Activated CD4-positive, alpha-beta T cell treated with anti-CD3 and anti-CD28 coated beads, Interleukin-2, amount 50 U/mL, for 24 hours (primary cell): ENCODE measurements around the gene PYGM.

Experiments used
- DNase-seq, 2 donors: peaks; one replicate each; pipeline ENCODE4 v3.0.0-alpha.2; 2020; ENCODE audit warnings: low read depth in 1 of 2, low spot score in 1 of 2

The PYGM gene

DNA sequence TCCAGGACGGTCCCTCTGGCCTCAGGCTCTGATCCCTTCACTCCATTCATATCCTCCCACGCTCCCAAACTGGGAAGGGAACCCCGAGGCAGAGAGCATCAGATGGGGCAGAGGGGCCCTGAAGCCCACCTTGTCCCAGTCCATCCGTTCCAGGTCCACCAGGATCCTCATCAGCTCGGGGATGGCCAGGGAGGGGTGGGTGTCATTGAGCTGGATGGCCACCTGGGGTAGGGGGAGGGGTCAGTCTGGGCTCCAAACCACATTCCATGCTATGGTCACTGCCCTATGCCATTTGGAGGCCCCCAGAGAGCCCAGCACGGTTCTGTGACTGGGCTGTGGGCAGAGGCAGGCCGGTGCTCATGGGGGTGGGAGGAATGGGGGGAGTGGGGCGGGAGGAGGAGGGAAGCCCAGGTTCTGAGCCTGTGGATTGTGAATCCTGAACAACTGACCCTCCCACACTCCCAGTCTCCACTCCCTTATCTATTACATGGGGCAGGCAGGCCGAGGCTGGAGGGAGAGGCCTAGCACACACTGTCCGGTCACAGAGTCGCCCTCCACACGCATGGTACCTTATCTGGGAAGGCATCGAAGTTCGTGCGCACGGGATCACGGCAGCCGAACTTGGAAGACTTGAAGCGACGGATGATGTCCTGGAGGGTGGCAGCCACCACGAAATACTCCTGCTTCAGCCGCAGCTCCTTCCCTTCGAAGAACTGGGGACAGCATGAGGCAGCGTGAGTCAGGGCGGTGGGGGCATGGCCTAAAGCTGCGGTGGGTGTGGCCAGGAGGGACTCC, 5.5 kb downstream of the PYGM start:
- DNase-seq = no peak

DNA sequence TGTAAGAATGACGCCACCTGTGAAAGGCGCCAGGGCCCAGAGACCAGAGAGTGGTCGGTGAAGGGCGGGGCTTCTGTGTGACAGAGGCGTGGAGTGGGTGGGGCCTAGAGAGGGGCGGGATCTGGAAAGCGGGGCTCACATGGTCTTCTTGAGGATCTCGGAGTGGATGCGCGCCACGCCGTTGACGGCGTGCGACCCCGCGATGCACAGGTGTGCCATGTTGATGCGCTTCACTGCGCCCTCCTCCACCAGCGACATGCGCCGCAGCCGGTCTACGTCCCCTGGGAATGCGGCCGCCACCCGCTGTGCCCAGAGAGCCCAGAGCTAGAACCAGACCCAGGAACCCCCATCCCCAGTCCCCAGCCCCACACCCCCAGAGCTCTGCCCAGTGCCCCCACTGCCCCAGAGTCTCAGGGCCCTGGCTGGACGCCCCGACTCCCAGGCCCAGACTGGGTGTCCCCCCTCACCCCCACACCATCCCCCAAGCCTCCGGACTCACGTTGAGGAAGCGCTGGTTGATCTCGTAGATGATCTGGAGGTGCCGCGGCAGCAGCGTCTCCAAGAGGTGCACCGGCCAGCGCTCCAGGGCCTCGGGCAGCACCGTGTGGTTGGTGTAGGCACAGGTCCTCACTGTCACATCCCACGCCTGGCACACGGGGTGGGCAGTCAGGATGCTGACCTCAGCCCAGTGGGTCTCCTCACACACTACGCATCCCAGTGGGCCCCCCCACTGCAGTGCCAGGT, 6.2 kb downstream of the PYGM start:
- DNase-seq = no peak

DNA sequence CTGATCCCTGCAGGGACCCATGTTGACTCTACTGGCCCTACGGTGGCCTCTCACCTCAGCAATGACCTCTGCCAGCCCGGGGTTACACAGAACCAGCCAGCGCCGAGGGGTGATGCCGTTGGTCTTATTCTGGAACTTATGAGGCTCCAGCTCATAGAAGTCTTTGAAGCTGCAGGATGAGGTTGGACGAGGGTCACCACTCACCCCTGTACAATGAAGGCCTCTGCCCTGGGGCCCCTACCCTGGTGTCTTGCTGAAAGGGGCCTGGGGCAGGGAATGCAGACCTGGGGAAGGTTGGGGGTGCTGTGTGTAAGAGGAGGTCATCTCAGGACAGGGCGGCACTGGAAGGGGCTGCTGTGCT, 6.8 kb downstream of the PYGM start:
- no peak for DNase-seq

DNA sequence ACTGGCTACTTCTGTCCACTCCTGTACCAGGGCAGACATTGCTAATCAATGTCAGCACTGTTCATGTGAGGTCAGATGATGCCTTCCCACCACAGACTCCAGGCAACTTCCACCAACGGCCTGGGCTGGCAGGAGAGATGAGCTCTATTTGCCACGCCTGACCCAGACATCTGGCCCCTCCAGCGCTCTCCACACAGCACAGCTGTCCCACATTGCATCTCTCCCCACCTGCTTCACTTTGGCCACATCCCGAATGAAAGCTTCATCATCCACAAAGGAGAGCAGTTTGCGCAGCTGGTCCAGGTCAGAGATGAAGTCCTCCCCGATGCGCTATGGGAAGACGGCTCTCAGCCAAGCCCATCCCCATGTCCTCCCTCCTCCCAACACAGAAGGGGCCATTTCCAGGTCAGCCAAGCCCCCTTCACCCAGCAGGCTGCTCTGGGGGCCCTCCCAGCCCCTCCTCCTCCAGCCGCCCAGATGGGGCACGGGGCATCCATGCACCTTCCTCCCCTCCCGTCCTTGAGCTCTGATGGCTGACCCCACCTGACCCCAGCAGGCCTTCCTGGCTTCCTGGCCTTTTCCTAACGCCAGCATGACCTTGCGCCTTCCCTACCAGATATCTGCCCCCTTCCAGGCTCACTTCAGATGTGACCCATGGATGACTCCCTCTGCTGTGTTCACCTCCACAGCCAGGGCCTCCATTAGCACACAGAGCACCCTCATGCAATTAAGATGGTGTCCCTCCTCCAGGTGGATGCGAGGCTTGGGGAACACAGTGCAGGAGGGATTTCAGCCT, 7.4 kb downstream of the PYGM start:
- no peak for DNase-seq

DNA sequence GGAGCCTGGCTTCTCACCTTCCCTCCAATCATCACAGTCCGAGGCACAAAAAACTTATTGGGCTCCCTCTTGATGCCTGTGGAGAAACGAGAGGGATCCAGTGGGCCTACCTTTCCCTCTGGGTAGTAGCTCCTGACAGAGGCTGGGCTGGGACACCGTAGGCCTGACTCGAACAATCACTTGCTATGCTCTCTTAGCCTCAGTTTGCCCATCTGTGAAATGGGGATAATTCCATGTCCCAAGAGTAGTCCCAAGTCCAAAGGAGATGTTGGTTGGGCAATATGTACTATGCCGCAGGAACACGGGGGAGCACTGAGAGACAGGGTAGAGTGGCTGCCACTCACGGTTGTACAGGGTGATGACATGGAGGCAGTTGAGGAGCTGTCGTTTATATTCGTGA, 8.2 kb downstream of the PYGM start:
- no peak for DNase-seq

DNA sequence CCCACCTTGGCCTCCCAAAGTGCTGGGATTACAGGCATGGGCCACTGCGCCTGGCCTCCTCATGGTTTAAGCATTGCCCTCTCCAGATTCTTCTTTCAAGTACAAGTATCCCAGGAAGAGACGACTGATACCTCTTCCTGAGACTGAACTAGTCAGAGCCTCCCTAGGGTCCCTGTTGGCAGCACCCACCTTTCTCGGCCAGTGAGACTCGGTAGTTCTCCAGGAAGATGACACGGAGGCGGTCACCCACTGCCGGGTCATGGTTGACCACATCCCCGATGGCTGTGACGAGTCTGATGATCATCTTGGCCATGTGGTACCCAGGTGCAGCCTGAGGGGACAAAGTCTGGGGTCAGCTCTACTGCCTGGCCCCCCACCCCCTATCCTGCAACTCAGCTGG, 8.6 kb downstream of the PYGM start:
- DNase-seq = no peak

DNA sequence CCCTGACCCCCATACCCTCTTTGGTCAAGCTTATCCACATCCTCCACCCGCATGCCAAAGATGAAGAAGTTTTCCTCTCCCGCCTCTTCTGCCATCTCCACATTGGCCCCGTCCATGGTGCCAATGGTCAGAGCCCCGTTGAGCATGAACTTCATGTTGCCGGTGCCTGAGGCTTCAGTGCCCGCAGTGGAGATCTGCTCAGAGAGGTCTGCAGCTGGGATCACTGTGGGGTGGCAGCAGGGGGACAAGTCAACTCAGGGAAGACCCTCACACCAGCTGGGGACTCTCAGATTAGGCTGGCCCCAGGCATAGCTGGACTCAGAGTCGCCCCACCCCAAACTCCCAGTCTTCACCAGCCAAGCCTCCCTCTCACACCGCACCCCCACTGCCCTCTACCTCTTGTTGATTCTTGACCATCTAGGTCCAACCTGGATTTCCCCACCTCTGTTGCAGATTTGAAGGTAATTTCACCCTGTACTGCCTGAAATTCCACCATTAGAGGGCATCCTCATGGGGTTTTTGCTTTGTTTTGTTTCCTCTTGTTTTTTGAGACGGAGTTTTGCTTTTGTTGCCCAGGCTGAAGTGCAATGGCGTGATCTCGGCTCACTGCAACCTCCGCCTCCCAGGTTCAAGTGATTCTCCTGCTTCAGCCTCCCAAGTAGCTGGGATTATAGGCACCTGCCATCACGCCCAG, 9.3 kb downstream of the PYGM start:
- DNase-seq = no peak

DNA sequence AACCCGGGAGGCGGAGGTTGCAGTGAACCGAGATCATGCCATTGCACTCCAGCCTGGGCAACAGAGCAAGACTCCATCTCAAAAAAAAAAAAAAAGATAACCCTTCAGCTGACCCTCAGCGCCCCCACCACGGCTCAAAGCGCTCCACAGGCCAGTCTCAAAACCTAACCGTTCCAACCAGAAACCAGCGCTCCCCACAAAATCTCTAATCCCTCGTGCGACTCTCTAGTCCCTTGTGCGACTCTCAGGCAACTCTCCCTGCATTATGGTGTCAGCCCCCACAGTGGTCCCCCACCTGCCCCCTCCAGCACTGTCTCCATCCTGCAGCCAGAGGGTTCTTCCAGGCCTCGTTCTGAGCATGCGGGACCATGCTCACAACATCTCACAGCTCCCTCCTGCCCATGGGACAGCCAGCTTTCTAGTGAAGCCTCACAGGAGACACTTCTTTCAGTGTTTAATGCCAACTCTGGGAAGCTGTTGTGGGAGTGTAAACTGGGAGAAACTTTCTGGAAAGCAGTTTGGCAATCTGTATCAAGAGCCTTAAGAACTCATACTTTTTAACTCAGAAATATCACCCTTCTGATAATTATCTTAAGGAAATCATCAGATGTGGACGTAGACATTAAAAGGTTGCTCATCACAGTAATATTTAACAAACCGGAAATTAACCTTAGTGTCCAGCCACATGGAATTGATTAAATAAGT, 11.7 kb downstream of the PYGM start:
- no peak for DNase-seq

DNA sequence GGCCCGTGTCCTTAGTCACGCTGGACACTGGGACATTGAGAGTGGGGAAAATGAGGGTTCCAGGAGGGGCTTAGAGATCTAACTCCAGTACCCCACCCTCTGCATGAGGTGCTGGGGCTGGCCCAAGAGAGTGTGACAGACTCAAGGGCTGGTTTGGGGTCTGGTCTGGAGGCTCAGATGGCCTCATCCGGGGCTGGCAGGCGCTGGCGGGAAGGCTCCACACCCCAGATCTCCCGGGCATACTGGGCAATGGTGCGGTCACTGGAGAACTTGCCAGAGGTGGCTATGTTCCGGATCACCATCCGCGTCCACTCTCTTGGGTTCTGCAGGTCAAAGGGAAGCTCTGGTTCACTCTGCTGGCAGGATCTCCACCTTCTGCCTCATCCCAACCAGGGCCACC, 13.3 kb downstream of the PYGM start:
- DNase-seq = no peak

DNA sequence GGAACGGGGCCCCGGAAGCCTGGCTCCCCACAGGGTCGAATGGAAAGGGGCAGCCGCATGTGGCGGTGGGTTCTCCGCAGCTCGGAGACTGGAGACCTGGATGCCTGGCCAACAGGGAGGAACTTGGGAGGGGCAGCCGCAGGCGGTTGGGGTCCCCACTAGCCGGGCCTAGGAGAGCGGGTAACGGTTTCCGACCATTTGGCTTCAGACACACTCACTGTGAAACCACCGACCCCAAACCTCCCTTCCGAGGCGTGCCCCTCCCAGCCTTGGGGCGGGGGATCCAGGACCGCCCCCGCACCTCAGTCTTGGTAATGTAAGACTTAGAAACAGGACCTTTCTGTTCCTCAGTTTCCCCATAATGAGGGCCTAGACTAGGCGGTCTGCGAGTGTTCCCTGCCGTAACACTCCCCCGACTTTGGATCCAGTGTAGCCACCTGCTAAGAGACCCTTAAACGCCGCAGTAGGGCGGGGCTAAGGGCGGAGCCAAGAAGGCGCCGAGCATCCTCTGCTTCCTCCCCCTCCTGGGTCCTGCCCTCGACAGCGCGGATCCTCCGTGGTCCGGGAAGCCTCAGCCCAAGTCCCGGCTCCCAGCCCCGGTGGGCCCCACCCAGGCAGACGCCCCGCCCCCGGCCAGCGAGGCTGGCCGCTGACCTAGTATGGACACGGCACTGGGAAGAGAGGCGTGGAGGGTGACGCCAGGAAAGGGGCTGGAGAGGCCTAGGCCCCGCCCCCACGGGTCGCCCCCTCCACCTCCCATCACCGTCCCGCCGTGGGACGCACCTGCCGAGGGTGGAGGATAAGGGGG, 14.0 kb downstream of the PYGM start:
- no peak for DNase-seq

DNA sequence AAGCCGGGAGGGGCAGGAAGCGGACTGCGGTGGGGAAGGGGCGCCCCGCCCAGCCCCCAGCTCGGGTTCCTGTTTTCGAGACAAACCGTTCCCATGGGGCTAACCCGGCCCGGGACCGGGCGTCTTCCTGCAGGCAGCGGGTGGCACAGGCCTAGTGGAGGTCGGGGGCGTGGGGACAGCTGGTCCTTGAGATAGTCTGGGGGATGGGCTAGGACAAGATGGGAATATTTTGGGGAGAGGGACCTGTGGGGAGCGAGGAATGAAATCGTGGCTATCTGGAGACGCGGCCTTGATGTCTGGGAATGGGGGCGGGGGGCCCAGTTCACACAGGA, 14.6 kb downstream of the PYGM start:
- DNase-seq = no peak

DNA sequence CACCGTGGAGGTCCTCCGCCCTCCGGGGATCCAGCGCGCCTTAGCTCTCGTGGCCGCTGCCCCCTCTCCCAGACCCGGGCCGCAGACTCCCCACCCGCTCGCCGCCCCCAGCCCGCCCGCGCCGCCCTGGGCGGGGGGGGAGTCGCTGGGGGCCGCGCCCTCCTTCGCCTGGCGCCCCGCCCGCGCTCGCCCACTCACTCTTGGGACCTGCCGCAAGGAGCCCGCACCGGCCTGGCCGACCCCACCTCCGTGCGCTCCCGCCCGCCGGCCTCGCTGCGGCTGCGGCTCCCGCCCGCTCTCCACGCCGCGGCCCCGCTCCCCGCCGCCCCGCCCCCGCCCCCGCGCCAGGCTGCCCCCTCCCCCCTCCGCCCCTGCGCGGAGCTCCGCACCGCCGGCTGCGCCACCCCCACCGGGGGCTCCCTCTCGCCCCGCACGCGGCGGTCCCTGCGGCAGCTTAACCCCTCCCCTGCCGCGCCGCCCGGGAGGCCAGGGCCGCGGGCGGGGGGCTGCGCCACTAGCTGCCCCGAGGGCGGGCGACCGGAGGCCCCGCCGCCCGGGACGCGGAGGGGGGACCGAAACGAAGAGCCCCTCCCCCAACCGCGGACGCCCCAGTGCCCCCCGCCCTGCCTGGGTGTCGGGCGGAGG, 15.1 kb downstream of the PYGM start:
- no peak for DNase-seq

DNA sequence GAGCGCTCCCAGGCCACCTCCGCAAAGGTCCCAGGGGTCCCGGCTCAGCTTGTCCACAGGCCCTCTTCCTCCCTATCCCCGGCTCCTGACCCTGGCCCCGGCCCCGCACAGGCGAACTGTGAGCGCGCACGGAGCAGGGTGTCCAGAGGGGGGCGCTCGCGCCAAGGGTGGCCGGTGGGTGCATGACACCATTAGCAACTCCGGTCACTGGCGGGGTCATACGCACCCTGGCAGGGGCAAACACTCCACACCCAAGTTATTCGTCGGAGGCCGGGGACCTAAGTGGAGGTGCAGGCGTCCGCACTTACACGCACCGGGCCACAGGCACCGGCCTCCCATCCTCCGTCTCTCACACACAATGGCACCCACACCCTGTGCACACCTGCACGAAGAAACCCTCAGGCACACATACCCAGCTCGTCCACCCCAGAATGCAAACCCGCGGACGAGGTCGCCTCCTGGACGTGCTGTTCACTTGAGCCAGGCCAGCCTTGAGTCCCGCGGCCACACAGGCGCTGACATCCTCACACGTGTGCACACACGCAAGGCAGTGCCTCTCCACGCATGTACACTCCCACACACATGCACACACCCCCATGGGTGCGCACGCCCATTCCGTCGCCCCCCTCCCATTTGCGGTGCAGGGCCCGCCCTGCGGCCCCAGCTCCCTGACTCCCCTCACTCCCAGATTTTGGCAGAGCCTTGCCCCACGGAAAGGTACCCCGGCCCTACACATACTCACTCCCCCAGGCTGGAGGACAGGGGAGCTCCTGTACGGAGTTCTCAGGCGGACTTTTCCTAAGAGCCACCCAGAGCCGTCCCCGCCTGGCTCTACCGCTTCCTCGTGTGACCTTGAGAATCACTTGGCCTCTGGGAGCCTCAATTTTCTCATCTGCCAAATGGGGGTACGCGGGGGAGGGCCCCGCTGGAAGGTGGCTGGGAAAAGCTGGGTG, 15.9 kb downstream of the PYGM start, which contains the start of gene RASGRP2:
Gene RASGRP2 (minus strand): TSS at position 552 of the 953 bp plus-strand sequence. CDS start 1,276 bp downstream, outside the sequence.
- DNase-seq = peak in 1 of 2 donors; percentile 56

DNA sequence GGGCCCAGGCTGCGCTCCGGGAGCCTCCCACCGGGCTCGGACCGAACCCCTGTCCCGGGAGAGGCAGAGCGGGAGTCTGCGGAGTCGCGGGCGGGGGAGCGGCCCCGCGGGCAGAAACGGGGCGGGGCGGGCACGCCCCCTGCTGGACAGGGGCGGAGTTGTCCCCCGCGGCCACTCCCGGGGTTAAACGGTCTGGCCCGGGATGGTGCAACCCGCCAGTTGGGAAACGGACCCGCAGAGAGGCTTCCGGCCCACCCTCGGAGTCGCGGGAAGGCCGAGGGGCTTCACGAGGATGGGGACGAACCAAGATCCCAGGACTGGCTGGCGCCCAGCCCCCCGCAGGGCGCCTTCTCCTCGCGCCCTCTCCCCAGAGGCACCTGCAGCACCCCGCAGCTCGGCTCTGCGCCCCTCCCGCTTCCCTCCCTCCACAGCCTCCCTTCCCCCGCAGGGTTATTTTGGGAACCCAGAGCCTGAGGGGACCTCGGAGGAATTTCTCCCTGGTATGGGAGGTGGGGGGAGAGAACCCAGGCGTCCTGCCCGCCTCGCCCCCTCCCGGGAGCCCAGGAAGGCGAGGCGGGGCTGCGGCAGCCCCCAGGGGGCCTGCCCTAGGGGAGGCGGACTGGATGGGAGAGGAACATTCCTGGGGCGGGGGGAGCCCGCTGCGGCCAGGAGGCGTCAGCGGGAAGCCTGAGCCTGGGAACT, 16.7 kb downstream of the PYGM start:
- DNase-seq = peak in 1 of 2 donors; percentile 67

DNA sequence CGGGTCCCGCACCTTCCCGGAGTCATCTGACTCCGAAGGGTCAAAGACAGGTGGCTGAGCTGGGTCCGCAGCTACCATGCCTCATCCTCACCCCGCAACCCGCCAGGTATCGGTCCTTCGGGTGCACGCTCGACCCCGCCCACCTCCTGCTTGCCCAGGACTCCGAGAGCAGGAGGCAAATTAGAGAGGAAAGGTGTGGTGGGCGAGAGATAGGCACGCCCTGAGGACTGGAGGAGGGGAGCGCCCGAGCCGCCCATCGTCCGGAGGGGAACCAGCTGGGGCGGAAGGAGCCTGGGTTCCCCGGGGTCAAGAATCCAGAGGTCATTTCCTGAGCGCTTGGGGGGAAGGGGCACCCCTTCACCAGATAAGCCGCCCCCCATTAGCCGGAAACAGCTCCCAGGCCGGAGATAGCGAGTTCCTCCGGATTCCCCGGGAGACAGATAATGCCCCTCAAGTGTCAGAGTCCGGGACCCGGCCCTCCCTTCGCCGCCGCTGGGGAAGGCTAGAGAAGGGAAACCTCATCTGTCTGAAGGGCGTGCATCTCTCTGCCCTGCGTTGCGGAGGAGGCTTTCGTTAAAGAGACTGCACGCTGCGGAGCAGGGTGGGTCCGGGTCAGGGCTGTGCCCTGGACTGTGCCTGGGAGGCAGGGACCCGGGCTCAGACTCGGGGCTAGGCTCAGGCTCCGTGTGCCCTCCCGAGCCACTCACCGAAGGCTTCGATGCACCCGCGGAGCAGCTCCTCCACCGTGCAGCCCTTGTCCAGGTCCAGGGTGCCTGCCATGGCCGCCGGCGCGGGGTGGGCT, 17.5 kb downstream of the PYGM start:
- no peak for DNase-seq

DNA sequence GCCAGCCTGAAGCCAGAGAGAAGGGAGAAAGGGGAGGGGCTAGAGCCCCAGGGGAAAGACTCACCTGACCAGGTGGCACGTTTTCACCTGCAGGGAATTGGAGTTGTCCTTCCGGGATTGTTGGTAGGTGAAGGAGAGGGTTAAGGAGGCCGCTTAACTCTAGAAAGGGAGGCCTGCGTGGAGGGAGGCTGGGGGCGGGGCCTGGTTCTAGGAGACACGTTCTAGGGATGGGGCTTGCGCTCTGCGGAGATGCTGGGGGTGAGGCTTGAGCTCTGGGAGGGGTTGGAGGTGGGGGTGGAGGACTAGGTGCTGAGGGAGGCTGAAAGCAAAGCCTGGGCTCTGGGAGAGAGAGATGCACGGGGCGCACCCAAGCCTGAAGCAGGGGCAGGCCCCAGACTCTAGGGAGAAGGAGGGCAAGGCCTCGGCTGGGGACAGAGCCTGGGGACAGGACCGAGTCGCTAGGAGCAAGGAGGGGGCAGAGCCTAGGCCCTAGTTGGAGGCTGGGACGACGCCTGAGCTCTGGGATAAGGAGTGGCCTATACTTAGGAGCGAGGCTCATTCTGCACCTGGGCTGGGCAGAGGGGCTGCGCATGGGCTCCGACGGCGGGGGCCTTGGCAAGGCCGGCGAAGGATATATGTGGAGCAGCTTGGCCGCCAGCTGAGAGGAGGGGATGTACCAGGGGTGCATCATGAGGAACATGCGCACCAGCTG, 18.2 kb downstream of the PYGM start:
- DNase-seq = no peak
